Adrenal gland (tissue), 5 donors: ENCODE measurements around the gene PPP6C.

Experiments used
- POLR2A ChIP-seq, 2 donors: fragments of 450-650 bp; IDR thresholded peaks; one replicate each; pipeline ENCODE4 v1.6.1; 2017; ENCODE audit warnings: antibody characterized with exemption in 2 of 2, mild to moderate bottlenecking in 2 of 2, moderate library complexity in 1 of 2
- TF ChIP-seq, protein P1 (sequence below), 6 experiments: fragments of 450-650 bp in 4 of 6; fragments of 200-600 bp in 2 of 6; sonication (generic) in 1 of 6; IDR thresholded peaks; 1 replicate in 5 of 6; 2 replicates in 1 of 6; pipeline versions ENCODE4 v1.5.1 to v1.8.0; 2016 to 2021; ENCODE audit warnings: antibody characterized with exemption in 6 of 6, mild to moderate bottlenecking in 2 of 6, moderate library complexity in 1 of 6
- donor health status: DM: no; HTN: no; CAD: no.

DNA sequence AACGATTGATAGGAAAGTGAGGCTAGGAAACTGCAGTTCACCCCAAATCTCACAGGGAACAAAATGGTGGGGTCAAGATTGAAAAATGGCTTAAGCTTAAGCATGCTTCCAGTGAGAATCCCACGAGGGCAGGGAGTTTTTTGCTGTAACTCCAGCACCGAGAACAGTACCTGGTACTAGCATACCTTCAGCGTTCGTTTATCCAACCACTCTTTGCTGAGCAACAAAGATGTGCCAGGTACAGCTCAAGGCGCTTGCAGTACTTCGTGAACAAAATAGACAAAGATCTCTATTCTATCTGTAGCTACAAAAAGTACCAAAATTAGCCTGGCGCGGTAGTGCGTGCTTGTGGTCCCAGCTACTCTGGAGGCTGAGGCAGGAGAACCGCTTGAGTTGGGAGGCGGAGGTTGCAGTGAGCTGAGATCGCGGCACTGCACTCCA lies 778 bp upstream of the PPP6C start:
- TF ChIP-seq, protein P1, sequence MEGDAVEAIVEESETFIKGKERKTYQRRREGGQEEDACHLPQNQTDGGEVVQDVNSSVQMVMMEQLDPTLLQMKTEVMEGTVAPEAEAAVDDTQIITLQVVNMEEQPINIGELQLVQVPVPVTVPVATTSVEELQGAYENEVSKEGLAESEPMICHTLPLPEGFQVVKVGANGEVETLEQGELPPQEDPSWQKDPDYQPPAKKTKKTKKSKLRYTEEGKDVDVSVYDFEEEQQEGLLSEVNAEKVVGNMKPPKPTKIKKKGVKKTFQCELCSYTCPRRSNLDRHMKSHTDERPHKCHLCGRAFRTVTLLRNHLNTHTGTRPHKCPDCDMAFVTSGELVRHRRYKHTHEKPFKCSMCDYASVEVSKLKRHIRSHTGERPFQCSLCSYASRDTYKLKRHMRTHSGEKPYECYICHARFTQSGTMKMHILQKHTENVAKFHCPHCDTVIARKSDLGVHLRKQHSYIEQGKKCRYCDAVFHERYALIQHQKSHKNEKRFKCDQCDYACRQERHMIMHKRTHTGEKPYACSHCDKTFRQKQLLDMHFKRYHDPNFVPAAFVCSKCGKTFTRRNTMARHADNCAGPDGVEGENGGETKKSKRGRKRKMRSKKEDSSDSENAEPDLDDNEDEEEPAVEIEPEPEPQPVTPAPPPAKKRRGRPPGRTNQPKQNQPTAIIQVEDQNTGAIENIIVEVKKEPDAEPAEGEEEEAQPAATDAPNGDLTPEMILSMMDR (IDR thresholded peaks at IDR 0.05) = no peak
- no peak for TF ChIP-seq POLR2A (IDR thresholded peaks at IDR 0.05)
